ENCODE data around the gene IP6K3. TPM values are rescaled to one million over a fixed set of nuclear protein-coding genes. Genes with fewer than 3 reads are reported as not detected.

The IP6K3 gene
- polyA plus RNA-seq, 3 donors from 2014 or later: not detected

DNA sequence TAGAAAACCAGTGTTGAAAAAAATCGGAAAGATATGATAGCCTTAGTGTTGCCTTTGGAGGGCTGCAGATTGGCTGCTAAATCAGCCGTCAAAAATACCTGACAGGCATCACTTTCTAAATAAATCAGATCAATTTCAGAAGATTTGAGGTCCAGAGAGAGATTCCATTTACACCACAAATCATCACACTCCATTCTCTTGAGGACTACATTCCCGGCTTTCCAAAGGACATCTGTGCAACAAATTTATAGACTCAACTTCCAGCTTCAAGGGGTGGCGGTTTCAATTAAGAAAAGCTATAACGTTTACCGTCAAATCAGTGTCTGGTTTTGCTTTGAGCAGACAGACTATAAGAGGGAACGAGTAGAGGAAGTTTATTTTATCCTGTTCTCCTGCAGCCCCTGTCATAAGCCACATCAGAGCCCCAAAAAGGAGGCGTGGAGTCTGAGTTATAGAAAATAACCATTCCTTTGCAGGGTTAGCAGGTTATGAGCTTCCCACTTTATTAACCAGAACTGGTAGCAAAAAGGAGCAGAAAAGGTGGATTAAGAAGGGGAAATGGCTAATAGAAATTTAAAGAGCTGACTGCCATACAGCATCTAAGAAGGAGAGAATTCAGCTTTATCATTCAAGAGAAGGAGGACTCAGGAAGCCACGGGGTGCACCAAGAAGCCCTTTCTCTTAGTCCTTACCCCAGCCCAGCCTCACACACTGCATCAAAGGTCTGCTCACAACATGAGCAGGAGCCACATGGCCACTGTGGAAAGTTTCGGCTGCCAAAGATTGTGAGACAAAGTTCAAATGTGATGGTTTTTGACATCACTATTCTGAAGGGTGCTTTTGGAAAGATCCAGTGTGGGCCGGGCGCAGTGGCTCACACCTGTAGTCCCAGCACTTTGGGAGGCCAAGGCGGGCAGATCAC, 22.3 kb downstream of the IP6K3 start:
- DNase-seq: no peak
- no peak overlapping the region for H3K27ac Mint-ChIP-seq
- H3K36me3 Mint-ChIP-seq: no peaks in the 10 kb centered on the region

DNA sequence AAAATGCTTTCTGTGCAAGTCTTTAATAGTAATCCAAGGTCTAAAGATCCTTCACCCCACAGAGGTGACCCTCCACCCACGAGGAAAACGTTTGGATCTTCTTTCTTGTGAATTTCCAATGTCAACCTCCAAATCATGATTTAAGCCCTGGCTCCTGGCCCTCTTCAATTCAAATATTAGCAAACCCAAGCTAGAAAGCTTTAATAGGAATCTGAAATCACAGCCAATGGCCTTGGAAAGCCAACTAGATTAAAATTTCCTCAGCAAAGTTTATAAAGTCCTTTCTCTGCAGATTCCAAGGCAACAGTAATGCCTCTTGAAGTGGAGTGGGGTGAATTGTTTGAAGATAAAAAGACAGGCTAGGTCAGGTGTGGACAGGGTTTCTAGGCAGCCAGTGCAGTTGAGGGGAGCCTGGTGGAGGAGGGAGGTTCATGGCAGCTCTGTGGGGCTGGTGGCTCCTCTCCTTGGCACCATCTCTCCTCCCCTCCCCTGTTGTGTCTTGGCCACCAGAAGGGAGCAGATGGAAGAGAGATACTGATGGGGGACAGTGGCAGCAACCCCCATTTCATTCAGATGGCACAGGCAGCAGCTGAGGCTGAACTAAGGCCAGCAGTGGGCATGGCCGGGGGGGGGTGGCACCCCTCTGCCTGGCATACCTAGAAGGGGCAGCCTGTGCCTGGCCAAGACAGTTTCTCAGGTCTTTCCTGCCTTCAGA, 23.2 kb downstream of the IP6K3 start:
- Mint-ChIP-seq H3K4me3 (no peak overlapping the region), H3K36me3 (no peaks in the 10 kb centered on the region), H3K27ac (no peak overlapping the region), H3K4me1 (no peaks in the 10 kb centered on the region), H3K27me3 (ENCODE audit: low read depth in 3 of 3) (peaks cover 2 to 7% (median 6%) of the 10 kb centered on the region in 3 donors), H3K9me3 (no peaks in the 10 kb centered on the region)
- DNase-seq: no peak

More for the DNA sequence above, 22.3 kb downstream of the IP6K3 start:
- Mint-ChIP-seq H3K9me3 (no peaks in the 10 kb centered on the region), H3K4me3 (no peak overlapping the region), H3K27me3 (ENCODE audit: low read depth in 3 of 3) (peaks cover 2 to 6% (median 6%) of the 10 kb centered on the region in 3 donors), H3K4me1 (no peaks in the 10 kb centered on the region)

DNA sequence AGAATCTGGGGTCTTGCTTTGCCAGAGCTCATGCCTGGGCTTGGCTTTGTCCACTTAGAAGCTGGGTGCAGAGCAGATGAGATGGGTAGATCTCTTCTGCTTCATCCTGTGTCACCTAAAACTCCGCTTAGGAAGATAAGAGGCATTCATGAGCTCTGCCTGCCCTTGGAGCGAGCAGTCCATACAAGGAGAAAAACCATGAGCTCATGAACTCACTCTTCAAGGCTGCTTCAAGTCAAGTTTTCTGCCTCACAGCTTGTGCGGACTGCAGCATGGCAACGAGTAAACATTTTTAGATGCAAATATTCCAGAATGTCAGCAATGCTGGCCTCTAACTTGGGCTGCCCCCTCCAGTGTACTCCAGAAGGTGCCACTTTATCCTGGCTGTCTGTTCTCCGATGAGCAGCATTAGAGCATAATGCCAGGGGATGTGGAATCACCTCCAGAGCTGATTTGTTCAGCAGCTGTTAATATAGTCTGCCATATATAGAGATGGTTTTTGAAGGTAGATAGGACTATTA, 24.5 kb downstream of the IP6K3 start:
- H3K4me3 Mint-ChIP-seq: no peak overlapping the region
- DNase-seq: no peak
- H3K4me1 Mint-ChIP-seq: no peaks in the 10 kb centered on the region
- no peaks in the 10 kb centered on the region for H3K36me3 Mint-ChIP-seq
- H3K9me3 Mint-ChIP-seq: no peaks in the 10 kb centered on the region
- peaks cover 2 to 7% (median 6%) of the 10 kb centered on the region in 3 donors for H3K27me3 Mint-ChIP-seq (ENCODE audit: low read depth in 3 of 3)
- no peak overlapping the region for H3K27ac Mint-ChIP-seq

DNA sequence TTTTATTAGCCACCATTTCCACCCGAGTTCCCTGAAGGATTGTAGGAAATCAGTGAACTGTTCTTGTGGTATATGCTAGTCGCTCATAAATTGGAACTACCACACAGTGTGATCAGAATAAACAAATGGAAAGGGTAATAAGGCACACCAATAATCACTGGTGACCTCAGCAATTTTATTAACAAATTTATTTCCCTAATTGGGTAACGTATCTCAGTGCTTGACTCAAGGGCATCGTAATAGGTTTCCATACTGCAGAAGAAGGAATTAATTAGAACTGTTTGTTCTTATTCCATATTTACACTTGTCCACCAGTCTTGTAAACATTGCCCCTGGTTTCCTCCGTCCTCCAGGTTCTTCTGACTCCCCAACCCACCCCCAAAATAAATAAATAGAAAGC, 25.2 kb downstream of the IP6K3 start:
- Mint-ChIP-seq H3K27ac (no peak overlapping the region), H3K4me1 (no peaks in the 10 kb centered on the region), H3K4me3 (no peak overlapping the region), H3K27me3 (ENCODE audit: low read depth in 3 of 3) (peaks cover 2 to 7% (median 6%) of the 10 kb centered on the region in 3 donors), H3K36me3 (no peaks in the 10 kb centered on the region), H3K9me3 (no peaks in the 10 kb centered on the region)
- no peak for DNase-seq

DNA sequence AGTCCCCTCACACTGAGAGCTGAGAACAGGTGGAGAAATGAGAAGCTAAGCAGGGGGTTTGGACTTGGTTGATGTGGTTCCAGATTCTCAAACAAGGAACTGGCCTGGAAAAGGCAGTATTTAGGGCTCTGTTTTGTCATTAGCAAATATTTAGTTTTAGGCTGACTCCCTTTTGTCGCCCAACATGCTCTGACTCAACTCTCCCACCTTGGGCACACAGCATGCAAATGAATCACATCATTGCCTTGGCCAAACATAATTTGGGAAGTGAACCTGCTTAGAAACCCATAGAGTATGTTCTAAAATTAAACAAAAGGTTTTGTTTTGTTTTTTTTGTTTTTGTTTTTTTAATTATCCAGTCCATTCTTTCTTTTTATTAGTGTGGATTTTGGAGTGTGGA, 25.7 kb downstream of the IP6K3 start:
- no peak for DNase-seq
- peaks cover 4 to 7% (median 4%) of the 10 kb centered on the region in 3 donors for H3K27me3 Mint-ChIP-seq (ENCODE audit: low read depth in 3 of 3)
- no peak overlapping the region for H3K27ac Mint-ChIP-seq
- H3K4me1 Mint-ChIP-seq: no peaks in the 10 kb centered on the region
- H3K9me3 Mint-ChIP-seq: no peaks in the 10 kb centered on the region
- no peaks in the 10 kb centered on the region for H3K36me3 Mint-ChIP-seq
- no peak overlapping the region for H3K4me3 Mint-ChIP-seq

DNA sequence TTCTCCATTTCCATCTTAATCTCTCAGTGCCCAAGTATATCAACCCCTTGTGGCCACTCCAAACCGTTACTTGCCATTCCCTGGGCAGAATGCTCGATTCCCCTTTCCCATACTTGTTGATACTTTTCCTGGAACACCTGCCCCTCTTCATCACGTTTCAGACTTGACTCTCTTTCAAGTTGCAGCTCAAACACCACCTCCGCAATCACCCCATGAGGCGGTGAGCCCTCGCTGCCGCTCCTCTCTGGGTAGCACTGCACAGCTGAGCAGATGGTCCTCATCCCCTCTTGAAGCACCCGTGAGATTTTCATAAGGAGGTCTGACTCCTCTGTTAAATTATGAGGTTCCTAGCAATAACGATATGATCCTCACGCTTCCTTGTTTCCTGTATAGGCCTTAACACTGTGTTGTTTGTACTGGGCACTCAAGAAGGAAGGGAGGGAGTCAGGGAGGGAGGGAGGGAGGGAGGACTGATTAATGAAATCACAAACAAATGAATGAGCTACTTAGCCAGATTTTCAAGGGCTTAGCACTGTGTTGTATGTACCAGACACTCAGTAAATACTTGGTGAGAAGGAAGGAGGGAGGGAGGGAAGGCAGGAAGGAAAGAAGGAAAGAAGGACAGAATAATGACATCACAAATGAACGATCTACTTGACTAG, 27.2 kb downstream of the IP6K3 start:
- Mint-ChIP-seq H3K4me3 (no peak overlapping the region), H3K4me1 (no peaks in the 10 kb centered on the region), H3K36me3 (no peaks in the 10 kb centered on the region), H3K27ac (no peak overlapping the region), H3K9me3 (no peaks in the 10 kb centered on the region), H3K27me3 (ENCODE audit: low read depth in 3 of 3) (peaks cover 4 to 7% (median 4%) of the 10 kb centered on the region in 3 donors)
- DNase-seq: no peak

DNA sequence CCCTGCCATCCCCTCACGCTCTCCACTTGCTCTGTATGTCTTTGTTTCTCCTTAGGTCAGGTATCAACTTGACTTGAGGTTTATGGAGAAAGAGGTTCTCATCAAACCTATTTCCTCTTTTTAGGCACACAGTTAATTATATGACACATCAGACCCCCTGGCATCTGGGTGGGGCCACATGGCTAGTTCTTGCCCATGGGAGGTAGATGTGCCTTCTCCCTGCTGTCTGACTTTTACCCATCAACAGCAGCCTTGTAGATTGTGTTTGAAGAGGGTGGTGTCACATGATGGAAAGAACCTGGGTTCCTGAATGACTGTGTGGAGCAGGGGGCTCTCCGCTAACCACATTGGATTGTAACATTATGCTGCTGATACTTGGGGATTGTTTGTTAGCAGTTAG, 28.0 kb downstream of the IP6K3 start:
- H3K4me3 Mint-ChIP-seq: no peak overlapping the region
- no peaks in the 10 kb centered on the region for H3K4me1 Mint-ChIP-seq
- H3K27me3 Mint-ChIP-seq (ENCODE audit: low read depth in 3 of 3): peaks cover 4 to 7% (median 4%) of the 10 kb centered on the region in 3 donors
- H3K27ac Mint-ChIP-seq: no peak overlapping the region
- no peaks in the 10 kb centered on the region for H3K36me3 Mint-ChIP-seq
- H3K9me3 Mint-ChIP-seq: no peaks in the 10 kb centered on the region
- DNase-seq: no peak

DNA sequence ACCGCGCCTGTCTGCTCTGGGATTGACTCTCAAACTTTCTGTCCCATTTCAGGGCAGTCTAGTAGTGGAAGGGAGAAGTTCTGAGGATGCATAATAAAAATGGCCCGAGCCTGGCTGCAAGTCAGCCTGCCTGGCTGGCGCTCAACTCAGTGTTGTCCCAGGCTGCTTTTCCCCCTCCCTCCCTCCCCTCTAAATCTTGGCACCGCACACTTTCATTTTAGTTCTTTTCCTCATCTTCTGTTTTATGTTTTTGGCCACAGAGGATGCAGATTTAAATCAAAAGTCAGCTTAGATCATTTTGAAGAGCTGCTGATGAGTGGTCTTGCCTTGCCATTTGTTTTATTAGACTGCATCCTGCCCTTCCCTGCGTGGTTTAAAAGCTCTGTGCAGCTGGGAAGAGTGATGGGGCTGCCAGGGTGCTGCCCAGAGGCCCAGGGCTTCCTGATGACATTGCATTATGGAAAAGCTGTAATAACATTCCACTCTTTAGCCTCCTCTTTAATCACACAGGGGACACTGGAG, 28.7 kb downstream of the IP6K3 start:
- no peaks in the 10 kb centered on the region for H3K4me1 Mint-ChIP-seq

DNA sequence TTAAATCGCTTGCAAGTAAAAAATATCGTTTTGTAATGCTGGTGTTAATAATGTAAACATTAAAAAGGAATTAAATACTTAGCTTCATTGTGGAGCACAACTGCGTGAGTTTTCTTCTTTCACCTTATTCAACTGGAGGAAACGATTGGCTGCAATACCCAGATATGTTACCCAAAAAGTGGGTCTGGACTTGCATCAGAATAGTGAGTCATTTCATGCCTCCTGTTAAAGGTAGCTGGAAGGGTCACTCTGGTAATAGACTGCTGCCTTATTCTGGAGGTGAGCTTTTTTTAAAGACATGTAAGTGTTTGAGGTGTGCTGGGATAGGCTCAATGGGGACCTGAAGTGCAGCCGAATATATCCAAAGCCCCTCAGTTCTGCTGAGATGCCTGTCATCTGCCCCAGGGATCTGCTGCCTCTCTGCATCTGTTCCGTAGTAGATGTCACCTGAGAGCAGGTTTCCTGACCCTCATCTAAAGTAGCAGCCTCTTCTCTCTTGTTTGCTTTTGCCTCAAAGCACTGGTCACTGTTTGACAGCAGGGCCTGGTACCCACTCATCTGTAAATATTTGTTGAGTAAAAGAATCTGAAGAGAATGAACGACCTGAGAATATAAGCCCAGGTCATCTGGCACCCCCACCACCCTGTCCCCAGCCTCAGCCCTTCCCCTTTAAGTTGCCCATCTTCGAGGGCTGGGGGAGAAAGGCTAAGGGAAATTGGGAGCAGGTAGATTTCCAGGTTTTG, 29.6 kb downstream of the IP6K3 start:
- no peak overlapping the region for H3K4me3 Mint-ChIP-seq
- no peak for DNase-seq
- H3K27ac Mint-ChIP-seq: no peak overlapping the region
- H3K36me3 Mint-ChIP-seq: no peaks in the 10 kb centered on the region
- H3K4me1 Mint-ChIP-seq: peaks cover under 1 to 2% of the 10 kb centered on the region in 2 donors
- H3K27me3 Mint-ChIP-seq (ENCODE audit: low read depth in 3 of 3): peaks cover 0 to 7% (median 4%) of the 10 kb centered on the region in 3 donors
- no peaks in the 10 kb centered on the region for H3K9me3 Mint-ChIP-seq

More for the DNA sequence above, 28.7 kb downstream of the IP6K3 start:
- H3K27ac Mint-ChIP-seq: no peak overlapping the region
- peaks cover 4 to 7% (median 4%) of the 10 kb centered on the region in 3 donors for H3K27me3 Mint-ChIP-seq (ENCODE audit: low read depth in 3 of 3)
- no peak for DNase-seq
- no peaks in the 10 kb centered on the region for H3K9me3 Mint-ChIP-seq
- no peak overlapping the region for H3K4me3 Mint-ChIP-seq
- no peaks in the 10 kb centered on the region for H3K36me3 Mint-ChIP-seq

DNA sequence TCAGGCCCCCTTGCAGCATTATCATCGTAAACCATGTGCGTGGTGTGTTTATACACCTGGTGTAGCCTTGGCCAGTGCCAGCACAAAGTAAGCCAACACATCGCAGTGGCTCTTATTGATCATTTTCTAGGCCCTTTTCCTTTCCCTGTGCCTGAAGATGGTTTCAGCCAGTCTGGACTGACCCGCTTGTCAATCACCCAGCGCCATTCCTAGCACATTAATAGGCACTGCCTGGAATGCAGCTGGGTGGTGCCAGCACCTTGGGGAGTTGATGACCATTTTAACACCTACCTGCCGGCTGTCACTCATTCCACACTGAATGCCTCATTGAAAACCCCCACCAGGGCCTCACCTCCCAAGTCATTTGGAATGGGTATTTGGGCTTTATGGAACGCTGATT, 30.3 kb downstream of the IP6K3 start:
- Mint-ChIP-seq H3K4me1 (peaks cover 7 to 8% of the 10 kb centered on the region in 2 donors), H3K27ac (no peak overlapping the region)

DNA sequence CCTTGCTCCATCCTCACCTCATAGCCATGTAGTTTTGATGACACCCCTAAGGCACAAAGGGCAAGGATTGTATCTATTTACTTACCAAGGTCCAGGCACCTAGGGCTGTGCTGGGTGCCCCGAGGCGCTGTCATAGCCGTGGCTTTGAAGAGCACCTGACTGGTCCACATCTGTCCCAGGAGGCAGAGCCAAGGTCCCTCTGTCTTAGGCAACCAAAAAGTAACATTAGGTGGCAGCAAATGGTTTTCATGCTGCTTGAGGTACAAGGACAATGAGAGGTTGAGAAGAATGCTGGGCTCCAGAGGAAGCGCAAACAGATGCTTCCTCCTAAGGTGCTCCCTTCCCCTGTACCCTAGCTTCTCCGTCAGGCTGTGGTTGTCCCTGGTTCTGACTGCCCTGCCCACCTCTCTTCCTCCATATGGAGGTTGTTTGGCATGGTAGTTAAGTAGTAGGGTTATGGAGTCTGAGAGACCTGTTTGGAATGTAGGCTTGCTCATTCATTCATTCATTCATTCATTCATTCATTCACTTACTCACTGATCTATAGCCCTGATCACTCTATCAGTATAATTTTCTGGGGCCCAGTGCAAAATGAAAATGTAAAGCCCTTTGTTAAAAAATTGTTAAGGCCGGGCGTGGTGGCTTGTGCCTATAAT, 32.2 kb downstream of the IP6K3 start:
- no peak overlapping the region for H3K27ac Mint-ChIP-seq
- H3K27me3 Mint-ChIP-seq (ENCODE audit: low read depth in 3 of 3): peaks cover 3 to 8% (median 8%) of the 10 kb centered on the region in 3 donors
- no peaks in the 10 kb centered on the region for H3K36me3 Mint-ChIP-seq
- H3K4me3 Mint-ChIP-seq: no peak overlapping the region
- no peaks in the 10 kb centered on the region for H3K9me3 Mint-ChIP-seq
- no peak for DNase-seq
- H3K4me1 Mint-ChIP-seq: peaks cover 23 to 25% of the 10 kb centered on the region in 2 donors

More for the DNA sequence above, 30.3 kb downstream of the IP6K3 start:
- no peak for DNase-seq
- no peak overlapping the region for H3K4me3 Mint-ChIP-seq
- no peaks in the 10 kb centered on the region for H3K9me3 Mint-ChIP-seq
- H3K27me3 Mint-ChIP-seq (ENCODE audit: low read depth in 3 of 3): peaks cover 2 to 8% (median 7%) of the 10 kb centered on the region in 3 donors
- no peaks in the 10 kb centered on the region for H3K36me3 Mint-ChIP-seq

DNA sequence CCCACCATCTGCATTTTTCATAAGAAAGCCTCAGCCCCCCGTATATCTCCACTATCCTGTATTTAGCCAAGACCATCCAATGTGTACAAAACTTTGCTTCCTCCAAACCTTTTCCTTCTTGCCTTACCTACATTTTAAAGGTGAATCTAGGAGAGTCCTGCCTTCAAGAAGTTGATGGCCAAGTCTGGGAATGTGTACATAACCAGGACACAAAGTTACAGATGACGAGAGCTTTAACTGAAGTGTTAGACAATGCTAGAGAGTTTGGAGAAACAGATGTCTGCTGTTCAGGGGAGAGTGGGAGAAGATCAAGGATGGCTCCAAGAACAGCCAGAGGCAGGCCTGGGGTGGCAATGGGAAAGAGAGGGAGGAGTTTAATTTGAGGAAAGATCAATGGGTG, 32.9 kb downstream of the IP6K3 start:
- H3K27me3 Mint-ChIP-seq (ENCODE audit: low read depth in 3 of 3): peaks cover 4 to 8% (median 5%) of the 10 kb centered on the region in 3 donors
- DNase-seq: no peak
- H3K27ac Mint-ChIP-seq: no peak overlapping the region
- H3K36me3 Mint-ChIP-seq: no peaks in the 10 kb centered on the region
- H3K4me3 Mint-ChIP-seq: no peak overlapping the region
- H3K4me1 Mint-ChIP-seq: peaks cover 23 to 25% of the 10 kb centered on the region in 2 donors
- H3K9me3 Mint-ChIP-seq: no peaks in the 10 kb centered on the region

Data from immature natural killer cell (primary cell).